GM19324 (cell line): ENCODE data around the gene ZSWIM5.
A peak's percentile ranks its signal among the peaks of the same experiment; 100 is the strongest.

Experiments used
- ATAC-seq: cut with Tn5 transposase; IDR thresholded peaks from one replicate; pipeline ENCODE4 v1.9.1; 2021; ENCODE audit warnings: mild to moderate bottlenecking, moderate library complexity; ENCODE audit not compliant: unreplicated experiment, low FRiP score

The ZSWIM5 gene

DNA sequence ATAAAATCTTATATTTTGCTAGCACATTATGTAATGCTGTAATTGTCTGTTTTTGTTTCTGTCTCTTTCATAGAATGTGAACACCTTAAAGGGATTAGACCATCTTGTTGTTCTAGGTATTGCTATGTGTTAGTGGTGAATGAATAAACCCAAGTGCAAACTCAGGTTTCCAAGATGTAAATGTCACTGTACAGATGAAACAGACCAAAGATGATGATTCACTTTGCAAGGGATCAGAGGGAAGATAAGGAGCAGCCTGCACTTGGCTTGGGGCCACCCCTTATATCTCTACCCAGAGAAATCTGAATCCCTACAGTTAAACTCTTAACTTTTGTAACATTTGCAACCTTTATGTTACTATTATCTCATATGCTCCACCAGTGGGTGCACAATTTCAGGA, 168.9 kb downstream of the ZSWIM5 start:
- no peak for ATAC-seq

DNA sequence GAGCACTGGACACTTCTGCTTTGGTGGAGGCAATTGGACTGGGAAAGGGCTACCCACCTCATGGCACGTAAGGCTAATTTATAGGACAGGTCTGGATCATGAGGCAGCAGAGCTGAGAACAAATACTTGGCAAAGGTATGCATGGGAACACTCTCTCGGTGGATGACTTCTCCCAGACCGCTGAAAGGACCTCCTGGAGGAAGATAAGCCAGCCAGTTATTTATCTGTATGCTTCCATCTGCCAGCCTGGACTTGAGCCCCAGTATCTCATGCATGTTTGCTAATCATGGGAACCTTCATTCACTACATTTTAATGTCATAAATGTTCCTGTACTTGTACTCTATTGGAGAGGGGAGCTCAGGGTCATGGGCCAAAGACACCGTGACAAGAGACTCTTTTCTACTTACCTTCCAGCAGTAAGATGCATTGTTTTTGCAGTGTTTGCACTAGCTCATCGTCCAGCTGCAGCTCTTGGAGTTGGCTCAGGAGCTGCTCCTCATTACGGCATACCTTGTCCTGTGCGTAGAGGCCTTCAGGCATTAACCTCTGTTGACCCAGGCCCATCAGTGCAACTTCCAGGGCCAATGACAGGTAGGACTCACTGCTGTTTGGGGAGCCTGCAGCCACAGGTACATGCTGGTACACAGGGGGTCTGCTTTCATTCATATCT, 170.6 kb downstream of the ZSWIM5 start:
- no peak for ATAC-seq

DNA sequence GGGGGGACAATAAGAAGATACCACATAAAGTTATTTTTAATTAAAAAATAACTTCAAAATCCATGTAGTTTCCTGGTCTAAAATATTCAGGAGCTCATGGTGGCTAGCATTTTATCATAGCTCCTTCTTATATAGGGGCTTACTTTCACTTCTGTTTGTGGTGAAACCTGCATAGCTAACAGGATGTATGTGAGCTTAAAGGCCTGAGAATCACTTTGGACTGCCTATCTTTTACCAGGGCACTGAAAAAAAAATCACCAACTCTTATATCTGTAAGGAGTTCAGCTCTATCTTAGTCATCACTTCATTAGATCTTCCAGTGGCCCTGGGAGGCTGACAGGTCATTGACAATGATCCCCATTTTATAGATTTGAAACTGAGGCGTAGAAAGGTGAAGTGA, 173.0 kb downstream of the ZSWIM5 start:
- no peak for ATAC-seq

DNA sequence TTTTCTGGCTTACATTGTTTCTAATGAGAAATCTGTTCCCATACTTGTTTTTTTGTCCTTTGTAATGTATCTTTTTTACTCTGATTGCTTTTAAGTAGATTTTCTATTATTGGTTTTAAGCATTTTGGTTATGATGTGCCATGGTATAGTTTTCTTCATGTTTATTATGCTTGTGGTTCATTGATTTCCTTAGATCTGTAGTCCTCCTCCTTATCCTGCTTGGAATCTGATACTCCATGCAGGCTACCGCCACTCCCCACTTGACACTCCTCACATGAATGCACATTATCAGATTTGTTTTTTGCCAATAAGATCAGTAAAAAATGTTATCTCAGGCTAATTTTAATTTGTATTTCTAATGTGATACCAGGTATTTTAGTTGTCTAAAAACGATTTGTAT, 173.6 kb downstream of the ZSWIM5 start:
- ATAC-seq, result no peak

DNA sequence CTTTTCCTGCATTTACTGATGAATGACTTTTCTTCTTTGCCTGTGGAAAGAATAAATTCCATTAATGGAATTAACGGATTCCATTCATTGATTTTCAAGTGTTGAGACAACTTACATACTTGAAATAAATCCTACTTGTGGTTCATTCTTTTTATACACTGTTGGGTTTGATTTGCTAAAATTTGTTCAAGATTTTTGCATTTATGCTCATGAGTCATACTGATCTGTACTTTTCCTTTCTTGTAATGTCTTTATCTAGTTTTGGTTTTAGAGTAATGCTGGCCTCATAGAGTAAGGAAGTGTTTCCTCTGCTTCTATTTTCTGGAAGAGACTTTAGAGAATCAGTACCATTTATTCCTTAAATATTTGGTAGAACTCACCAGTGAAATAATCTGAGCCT, 180.0 kb downstream of the ZSWIM5 start:
- ATAC-seq, result no peak

DNA sequence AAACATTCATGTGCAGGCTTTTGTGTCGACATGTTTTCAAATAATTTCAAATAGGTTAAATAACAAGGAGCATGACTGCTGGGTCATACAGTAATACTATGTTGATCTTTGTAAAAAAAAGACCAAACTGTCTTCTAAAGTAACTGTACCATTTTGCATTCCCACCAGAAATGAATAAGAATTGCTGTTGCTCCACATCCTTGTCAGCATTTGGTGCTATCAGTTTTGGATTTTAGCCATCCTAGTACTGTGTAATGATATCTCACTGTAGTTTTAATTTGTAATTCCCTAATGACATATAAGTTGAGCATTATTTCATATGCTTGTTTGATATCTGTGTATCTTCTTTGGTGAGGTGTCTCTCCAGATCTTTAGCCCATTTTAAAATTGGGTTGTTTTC, 182.7 kb downstream of the ZSWIM5 start:
- no peak for ATAC-seq

DNA sequence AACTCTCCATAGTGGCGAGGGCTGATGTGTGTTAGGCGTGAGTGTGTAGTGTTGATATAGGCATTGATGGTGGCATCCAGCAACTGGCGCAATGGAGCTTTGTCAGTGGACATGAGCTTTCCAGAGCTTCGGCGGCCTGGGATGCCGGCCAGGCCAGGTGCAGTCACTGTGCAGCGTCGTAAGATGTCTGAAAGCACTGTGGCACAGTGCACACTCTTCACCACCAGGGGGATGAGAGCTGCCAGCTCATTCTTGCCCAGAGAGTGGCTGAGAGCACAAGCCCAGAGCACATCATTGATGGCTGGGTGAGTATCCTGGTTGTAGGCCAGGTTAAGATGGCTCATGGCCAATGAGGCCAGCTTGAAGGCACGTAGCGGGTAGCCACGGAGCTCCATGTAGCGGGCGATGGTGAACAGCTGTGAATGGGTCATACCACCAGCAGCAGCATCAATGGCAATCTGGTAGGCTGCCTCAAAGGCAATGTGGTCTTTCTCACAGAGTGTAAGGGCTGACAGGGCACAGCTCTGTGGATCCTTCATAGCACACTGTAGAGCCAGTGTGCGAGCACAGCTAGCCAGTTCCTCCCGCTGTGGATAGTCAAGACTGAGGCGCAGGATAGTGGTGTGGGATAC, 187.7 kb downstream of the ZSWIM5 start:
- peak; percentile 48 for ATAC-seq

DNA sequence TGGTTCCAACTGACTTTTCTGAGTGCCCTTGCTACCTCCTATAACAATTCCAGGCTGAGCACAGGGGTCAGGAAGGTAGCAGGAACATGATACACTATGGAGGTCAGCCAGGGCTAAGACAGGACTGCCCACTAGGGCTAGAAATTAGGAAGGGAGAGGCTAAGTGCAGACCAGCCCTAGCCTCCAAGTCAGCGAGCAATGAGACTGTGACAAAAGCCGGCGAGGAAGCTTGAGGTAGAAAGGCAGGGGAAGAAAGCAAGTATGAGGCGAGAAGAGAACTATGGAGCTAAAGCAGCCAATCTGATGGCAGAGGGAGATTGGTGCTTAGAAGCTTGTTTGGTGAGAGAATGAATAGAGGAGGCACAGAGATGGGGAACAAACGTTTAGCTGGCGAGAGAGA, 189.6 kb downstream of the ZSWIM5 start:
- no peak for ATAC-seq

DNA sequence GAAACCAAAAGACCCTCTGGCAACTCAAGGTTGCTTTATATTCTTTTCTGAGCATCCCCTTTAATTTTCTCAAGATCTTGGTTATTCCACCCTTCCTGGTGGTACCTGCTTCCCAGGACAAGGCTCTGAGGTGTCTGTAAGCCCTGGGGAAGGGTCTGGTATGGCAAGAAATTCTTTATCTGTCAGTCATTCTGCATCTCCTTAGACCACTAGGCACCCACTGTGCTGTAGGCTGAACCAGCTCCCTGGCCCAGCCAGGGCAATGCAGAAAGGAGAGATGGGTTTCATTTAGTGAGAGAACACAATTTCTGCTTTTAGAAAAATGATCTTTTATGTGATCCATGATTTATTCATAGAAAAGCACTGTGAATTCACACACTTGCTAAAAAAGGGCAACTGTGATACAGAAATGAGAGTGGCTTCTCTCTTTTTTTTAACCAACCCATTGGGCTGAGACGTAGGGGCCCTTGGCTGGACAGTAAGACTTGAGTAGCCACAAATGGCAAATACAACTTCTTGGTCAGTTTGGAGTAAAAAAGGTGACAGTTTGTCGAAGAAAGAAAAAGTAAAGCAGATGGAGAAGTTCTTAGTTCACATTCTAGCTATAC, 190.2 kb downstream of the ZSWIM5 start:
- ATAC-seq, result no peak

DNA sequence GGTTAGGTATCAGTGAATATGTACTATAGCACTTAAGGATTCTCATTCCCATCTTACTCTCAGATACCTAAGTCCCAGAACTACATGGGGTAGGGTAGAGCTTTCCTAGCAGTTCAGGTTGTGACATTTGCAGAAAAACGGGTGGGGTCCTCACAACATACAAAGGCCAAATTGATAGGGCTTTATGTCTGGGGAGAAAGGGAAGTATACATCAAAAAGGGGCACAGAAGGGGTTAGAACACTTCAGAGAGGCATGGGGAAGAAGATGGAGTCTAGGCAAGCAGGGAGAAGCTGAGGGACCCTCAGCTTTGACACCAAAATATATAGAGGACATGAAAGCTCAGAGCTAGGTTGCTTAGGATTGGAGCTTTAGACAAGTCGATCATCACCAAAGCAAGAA, 190.7 kb downstream of the ZSWIM5 start:
- no peak for ATAC-seq

DNA sequence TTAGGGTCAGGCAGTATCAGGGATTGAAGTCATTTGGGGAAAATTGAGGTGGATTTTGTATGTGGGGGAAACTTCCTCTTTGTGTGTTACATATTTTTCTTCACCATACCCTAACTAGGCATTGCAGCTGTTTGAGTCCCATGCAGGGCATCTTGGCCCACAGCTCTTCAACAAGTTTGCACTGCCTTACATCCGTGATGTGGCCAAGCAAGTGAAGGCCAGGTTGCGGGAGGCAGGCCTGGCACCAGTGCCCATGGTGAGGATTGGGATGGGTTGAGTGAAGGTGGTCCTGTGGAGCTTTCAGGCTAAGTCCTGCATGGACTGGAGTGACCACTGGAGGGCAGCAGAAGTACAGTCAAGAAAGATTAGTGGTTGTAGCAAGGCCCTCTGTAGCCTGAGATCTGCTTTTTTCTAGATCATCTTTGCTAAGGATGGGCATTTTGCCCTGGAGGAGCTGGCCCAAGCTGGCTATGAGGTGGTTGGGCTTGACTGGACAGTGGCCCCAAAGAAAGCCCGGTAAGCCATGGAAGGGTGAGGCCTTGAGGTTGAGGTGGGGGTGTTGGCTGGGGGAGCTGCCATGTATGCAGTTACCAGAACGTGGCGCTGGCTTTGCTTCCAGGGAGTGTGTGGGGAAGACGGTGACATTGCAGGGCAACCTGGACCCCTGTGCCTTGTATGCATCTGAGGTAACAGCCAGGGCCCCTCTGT, 191.9 kb downstream of the ZSWIM5 start:
- no peak for ATAC-seq

DNA sequence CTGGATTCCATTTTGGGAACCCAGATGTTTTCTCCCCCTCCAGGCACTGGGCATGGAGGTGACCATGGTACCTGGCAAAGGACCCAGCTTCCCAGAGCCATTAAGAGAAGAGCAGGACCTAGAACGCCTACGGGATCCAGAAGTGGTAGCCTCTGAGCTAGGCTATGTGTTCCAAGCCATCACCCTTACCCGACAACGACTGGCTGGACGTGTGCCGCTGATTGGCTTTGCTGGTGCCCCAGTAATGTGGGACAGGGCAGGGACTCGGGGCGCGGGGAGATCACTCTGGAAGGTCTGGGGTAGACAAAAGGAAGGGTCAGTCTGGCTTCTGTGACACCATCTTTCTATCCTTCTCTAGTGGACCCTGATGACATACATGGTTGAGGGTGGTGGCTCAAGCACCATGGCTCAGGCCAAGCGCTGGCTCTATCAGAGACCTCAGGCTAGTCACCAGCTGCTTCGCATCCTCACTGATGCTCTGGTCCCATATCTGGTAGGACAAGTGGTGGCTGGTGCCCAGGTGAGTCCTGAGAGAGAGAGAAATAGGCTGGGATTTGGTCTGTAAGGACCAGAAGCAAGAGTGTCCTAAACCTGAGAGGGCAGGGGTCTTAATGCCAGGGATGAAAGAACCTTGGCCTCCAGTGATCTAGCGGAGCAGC, 192.7 kb downstream of the ZSWIM5 start:
- ATAC-seq, result no peak

DNA sequence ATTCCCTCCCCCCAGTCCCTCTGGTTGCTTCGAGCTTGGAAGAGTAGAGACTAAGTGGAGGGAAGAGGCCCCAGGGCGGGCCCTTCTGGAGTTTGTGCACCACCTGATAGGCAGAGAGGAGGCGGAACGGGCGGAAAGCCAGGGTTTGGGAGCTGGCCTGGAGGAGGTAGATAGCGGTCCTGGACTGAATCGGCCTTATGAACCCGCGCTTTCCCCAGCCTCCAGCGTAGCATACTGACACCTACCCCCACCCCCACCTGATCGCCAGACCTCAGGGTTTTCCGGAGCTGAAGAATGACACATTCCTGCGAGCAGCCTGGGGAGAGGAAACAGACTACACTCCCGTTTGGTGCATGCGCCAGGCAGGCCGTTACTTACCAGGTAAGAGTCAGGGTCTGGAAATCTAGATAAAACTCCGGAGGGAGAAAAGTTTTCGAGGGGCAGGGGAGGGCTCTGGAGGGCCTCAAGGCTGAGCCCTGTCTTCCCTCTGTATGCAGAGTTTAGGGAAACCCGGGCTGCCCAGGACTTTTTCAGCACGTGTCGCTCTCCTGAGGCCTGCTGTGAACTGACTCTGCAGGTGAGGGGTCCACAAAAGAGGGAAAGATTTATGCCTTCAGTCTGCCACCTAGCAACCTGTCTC, 193.6 kb downstream of the ZSWIM5 start:
- ATAC-seq, result no peak

DNA sequence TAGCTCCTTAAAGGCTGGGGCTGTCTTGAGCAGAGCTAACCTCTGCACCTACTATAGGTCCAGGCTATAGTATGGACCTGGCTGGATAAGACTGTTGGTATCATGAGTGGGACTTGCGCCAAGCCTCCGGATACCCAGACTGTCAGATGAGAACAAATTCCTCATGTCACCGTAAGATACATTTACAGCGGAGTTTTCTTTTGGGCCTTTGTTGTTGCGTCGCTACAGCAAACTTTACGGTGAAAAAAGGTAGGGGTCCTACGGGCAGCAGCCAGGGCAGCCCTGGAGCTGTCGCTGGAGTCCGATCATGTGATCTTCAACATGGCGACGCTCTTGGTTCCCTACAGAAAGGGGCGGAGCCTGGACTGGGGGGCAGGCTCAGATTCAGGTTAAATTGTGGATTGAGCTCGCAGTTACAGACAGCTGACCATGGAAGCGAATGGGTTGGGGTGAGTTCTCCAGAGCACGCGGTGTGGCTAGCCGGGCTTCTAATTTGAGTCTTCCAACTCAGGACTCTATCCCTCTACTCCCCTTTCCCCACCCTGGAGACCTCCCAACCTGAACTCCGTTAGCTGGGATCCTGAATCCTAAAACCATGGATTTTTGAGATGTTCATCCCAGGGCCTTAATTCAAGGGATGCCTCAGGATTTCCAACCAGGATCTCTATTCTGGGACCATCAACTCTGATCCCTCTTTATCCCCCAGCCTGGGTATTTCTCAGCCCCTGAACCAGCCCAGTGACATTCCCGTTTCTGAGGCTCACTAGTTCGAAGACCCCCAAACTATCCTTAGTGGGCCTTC, 194.4 kb downstream of the ZSWIM5 start, which contains the start of gene UROD:
UROD (plus strand) TSS at position 418 of the 802 bp plus-strand sequence; CDS start at position 430, 12 bp downstream.
- ATAC-seq, result peak; percentile 65

DNA sequence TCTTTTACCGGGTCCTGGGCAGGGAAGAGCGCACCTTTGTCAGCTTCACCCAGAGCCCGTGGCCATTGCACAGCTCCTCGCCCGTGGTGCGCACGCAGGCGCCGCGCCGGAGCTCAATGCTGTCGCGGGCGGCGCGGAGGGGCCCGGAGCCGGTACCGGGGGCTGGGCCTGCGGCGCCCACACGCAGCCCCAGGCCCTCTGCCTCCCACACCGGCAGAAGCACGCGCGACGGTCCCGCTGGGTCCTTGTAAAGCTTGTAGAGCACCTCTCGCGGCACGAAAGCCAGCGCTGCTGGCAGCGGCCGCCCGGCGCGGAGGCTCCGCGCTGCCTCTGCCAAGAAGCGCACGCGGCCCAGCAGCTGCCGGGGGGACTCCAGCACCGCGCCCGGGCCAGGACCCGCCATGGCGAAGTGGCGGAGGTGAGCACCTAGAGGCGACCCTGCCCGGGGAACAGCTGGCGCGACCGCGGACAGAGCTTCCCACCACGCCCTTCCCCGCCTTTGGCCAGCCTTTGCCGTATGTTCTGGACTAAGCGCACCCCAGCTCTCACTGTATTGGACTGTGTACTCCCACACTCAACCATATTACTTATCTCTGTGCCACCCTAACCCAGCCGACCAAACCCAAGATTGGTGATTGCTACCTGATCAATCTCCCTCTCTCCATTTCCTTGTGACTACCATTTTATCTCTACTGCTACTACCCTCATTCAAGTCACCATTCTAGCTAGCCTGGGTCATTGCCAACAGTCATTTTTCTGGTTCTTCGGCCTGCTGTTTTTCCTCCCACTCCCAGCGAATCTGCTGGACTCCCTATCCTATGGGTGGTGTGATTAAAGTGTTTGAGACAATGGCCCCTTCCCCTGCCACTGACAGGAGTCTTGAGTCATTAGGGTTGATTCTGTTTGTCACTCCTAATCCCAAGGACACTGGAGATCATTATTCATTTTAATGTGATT, 195.3 kb downstream of the ZSWIM5 start, which contains the start of gene HECTD3:
HECTD3 (minus strand) TSS at position 470 of the 957 bp plus-strand sequence; CDS start at position 403, 67 bp downstream.
- peak; percentile 70 for ATAC-seq

DNA sequence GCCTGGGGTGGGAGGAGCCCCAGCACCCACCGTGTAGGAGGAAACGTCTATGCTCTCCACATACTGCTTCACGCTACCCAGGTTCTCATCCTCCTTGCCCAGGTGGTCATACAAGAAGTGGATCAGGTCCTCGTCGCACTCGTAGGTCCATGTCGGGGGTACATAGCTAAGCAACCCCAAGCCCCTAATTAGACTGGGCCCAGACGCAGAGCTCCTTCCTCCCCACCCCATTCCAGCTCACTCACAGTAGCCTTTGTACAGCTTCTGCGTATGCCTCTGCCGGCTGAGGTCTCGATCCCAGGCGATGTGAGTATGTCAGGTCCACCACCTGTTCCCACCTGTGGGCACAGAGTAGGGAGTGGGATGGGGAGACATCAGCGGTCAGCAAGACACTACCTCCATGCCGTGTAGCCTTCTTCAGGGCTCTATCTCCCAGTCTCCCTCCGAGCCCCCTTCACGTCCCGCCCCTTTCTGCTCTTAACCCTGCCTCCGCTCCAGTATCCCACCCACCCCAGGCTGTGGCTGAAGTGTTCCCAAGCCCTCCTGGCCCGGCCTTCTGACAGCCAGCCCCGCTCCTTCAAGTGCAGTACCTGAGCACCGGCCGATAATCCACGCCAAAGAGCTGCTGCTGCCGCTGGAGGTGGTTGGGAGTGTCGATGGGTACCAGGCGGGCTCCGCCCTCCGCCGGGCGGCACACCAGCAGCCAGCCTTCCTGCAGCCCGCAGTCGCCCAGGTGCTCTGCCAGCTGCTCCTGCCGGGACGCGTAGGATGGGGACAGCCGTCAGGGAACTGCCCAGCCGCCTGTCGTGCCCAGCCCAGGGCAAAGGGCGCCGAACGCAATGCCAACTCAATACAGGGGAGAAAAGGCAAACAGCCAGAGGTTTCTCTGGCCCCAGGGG, 196.2 kb downstream of the ZSWIM5 start:
- ATAC-seq, result no peak

DNA sequence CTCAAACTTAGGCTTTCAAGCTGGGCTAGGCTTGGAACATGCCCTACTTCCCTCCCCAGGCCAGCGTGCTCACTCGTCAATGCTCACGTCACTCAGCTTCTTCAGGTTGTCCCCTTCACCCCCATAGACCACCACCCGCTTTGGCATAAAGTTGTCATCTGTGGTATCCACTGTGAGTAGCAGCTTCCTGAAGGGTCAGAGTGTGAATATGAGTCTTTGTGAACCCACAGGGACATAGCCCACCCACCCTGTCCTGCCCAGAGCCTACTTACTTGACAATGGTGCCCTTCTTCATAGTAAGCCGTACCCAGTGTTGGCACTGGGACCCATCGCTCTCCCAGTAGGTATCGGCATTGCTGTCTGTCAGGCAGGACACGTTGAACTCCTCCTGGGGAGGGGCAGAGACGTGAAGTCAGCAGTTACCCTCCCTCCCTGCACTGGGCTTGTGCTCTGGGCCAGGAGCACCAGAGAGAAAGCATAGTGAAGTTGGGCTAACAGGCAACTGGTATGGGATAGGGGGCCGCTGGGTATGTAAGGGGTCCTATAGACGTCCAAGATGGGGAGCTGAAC, 197.0 kb downstream of the ZSWIM5 start:
- no peak for ATAC-seq
